22Rv1 (cell line): Measurements from ENCODE around the gene PAN2.
"Not testable (repeated sequence)": the region's sequence is repeated elsewhere in the genome, so short reads cannot be mapped to it uniquely, and the experiment has no call there.

Source experiments
- CTCF ChIP-seq: fragments of 450-650 bp; IDR thresholded peaks from 2 replicates; pipeline ENCODE4 v1.5.1; 2017; ENCODE audit warnings: mild to moderate bottlenecking
- ZFX ChIP-seq: fragments of 450-650 bp; IDR thresholded peaks from 2 replicates; pipeline ENCODE4 v1.6.1; 2017; ENCODE audit warnings: antibody characterized with exemption, borderline replicate concordance

- TF ChIP-seq CTCF, ZFX: not testable (repeated sequence)
Observed at GRCh38 chr12:56272468-56272867, 61.3 kb downstream of the PAN2 start.
